Astrocyte of the spinal cord (primary cell): ENCODE measurements around the gene RHOT2.
A peak's percentile ranks its signal among the peaks of the same experiment; 100 is the strongest.

Experiments used
- DNase-seq: peaks from one replicate; pipeline ENCODE4 v3.0.0; 2011; ENCODE audit warnings: low read depth, low spot score
- H3K4me3 ChIP-seq: 2 replicates; pipeline ENCODE4 v1.5.1; 2011; ENCODE audit warnings: low read depth, mild to moderate bottlenecking, low read length, moderate library complexity
- in situ Hi-C: cut with HindIII; loops from 2 replicates; pipeline ENCODE4 v1.10.0; 2017; ENCODE audit warnings: low sequenced_read_pairs
- TF ChIP-seq, protein P1 (sequence below): IDR thresholded peaks from 2 replicates; pipeline ENCODE4 v1.5.1; 2012; ENCODE audit warnings: low read depth, mild to moderate bottlenecking, low read length, inconsistent platforms

The RHOT2 gene

DNA sequence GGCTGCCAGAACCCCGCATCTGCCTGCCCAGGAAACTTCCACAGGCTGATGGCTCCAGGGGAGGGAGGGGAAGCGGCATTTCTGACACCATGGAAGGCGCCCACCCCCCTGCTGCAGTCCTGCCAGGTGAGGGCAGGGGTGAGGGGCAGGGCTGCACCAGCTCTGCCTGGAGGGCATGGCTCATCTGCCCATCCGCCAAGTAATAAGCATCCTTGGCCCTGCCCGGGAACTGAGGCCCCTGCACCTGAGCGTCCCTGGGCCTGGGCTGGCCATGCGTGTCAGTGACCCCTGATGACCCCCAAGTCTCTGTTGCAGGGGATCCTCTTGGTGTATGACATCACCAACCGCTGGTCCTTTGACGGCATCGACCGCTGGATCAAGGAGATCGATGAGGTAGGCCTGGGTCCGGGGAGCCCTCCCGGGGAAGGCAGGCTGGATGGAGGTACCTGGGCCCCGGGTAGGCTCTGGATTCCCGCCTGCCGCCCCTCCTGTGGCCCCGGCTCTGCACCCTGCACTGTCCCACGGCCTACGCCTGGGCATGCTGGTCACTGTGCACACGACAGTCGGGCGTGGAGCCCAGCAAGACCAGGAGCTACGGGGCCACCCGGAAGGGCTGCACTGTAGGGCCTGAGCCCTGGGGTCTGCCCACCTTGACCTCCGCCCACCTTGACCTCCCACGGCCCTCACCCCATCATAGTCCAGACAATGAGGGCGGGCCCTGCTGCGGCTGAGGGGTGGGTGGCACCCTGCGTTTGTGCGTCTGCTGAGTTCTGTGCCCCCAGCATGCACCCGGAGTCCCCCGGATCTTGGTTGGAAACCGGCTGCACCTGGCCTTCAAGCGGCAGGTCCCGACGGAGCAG lies 42.6 kb upstream of the RHOT2 start:
- H3K4me3 ChIP-seq: no peak overlapping the region
- DNase-seq: no peak
- TF ChIP-seq, protein P1, sequence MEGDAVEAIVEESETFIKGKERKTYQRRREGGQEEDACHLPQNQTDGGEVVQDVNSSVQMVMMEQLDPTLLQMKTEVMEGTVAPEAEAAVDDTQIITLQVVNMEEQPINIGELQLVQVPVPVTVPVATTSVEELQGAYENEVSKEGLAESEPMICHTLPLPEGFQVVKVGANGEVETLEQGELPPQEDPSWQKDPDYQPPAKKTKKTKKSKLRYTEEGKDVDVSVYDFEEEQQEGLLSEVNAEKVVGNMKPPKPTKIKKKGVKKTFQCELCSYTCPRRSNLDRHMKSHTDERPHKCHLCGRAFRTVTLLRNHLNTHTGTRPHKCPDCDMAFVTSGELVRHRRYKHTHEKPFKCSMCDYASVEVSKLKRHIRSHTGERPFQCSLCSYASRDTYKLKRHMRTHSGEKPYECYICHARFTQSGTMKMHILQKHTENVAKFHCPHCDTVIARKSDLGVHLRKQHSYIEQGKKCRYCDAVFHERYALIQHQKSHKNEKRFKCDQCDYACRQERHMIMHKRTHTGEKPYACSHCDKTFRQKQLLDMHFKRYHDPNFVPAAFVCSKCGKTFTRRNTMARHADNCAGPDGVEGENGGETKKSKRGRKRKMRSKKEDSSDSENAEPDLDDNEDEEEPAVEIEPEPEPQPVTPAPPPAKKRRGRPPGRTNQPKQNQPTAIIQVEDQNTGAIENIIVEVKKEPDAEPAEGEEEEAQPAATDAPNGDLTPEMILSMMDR: no peak
- in situ Hi-C loops: no loop called here

DNA sequence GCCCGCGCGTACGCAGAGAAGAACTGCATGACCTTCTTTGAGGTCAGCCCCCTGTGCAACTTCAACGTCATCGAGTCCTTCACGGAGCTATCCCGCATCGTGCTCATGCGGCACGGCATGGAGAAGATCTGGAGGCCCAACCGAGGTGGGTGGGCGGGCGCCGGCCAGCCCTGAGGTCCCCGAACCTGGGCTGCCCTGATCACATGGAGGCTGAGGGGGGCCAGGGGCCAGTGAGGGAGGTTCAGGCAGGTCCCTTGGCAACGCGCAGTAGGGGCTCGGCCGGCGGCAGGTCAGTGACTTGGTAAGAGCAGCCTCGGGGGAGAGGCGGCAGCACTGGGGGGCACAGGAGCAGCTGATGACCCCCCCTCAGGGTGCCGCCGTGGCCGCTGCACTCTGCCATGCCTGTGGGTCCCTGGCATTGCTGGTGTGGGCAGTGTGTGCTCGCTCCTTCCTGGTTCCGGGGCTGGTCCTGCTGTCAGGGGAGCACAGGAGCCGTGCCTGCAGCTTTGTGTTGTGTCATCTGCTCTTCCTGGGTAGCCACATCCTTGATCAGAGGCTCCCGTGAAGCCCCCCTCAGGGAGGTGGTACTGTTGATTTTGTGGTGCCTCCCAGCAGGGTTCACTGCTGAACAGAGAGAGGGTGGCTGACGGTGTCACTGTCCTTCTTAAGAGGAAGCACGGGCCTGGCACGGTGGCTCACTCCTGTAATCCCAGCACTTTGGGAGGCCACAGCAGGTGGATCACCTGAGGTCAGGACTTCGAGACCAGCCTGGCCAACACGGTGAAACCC lies 41.8 kb upstream of the RHOT2 start:
- TF ChIP-seq, protein P1: no peak
- in situ Hi-C loops: no loop called here
- no peak for DNase-seq
- no peak overlapping the region for H3K4me3 ChIP-seq

DNA sequence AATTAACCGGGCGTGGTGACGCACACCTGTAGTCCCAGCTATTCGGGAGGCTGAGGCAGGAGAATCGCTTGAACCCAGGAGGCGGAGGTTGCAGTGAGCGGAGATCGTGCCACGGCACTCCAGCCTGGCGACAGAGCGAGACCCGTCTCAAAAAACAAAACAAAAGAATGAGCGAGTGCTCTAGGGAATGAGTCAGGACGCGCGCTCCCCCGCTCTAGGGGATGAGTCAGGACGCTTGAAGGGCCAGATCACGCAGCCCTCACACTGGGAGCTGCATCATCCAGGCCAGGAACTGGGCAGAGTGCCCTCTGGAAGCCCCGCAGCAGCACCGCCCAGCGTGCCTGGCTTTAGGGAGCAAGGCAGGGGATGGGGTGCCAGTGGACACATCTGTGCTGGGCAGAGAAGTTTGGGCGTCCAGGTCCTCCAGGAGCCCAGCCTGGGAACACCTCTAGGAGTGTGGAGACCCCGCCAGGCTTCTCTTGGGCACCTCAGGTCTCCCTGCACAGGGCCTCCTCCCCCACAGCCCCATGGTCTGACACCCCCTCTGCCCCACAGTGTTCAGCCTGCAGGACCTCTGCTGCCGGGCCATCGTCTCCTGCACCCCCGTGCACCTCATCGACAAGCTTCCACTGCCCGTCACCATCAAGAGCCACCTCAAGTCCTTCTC lies 41.0 kb upstream of the RHOT2 start:
- peak; percentile 95 for DNase-seq
- in situ Hi-C loops: no loop called here
- H3K4me3 ChIP-seq: no peak overlapping the region
- TF ChIP-seq, protein P1: no peak

DNA sequence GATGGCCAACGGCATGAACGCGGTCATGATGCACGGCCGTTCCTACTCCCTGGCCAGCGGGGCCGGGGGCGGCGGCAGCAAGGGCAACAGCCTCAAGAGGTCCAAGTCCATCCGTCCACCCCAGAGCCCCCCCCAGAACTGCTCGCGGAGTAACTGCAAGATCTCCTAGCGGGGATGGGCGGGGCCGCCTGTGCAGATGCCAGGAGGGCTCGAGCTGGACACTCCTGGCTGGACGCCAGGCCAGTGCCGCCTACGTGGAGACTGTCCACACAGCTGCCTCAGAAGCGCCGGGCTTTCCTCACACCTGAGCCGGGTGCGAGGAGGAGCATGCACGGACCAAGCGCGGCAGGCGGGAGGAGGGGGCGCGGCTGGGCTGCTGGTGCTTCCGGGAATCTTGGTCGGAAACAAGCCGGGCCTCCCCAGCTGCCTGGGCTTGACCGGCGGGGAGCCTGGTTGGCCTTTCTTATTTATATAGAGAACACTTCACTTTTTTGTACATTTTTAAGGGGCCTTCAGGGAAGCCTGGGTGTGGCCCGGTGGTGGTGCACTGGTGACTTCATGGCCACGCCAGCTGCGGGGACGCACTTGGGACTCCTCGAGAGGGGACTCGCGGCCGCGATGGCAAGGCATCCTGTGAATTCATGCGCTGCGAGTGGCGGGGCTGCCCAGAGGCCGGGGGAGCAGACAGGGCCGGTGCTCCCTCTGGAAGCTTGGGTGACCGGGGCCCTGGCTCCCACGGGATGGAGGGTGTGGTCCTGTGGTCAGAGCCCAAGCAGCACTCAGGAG lies 40.3 kb upstream of the RHOT2 start:
- in situ Hi-C loops: no loop called here
- DNase-seq: no peak
- no peak overlapping the region for H3K4me3 ChIP-seq
- TF ChIP-seq, protein P1: no peak

- no peak for DNase-seq
- in situ Hi-C loops: no loop called here
- H3K4me3 ChIP-seq: no peak overlapping the region
- TF ChIP-seq, protein P1: no peak
Observed at GRCh38 chr16:628321-629061, 39.4 kb upstream of the RHOT2 start.
